Osteoblast (primary cell): ENCODE data around the gene CTDSP1. TPM values are rescaled to one million over a fixed set of nuclear protein-coding genes. Genes with fewer than 3 reads are reported as not detected.

ENCODE experiments used
- DNase-seq: peaks from one replicate; pipeline ENCODE4 v3.0.0; 2011; ENCODE audit warnings: low spot score, mixed read lengths; ENCODE audit not compliant: insufficient read length; ENCODE audit errors: missing footprints
- H2AFZ ChIP-seq: 2 replicates; pipeline ENCODE4 v1.6.0; 2011; ENCODE audit warnings: mild to moderate bottlenecking, low read length
- H3K27ac ChIP-seq: 2 replicates; pipeline ENCODE4 v1.5.1; 2011; ENCODE audit warnings: mild to moderate bottlenecking, low read depth, low read length, moderate library complexity
- H3K27me3 ChIP-seq: 2 replicates; pipeline ENCODE4 v1.6.0; 2012; ENCODE audit warnings: mild to moderate bottlenecking, control low read depth, inconsistent platforms, low read length, moderate library complexity; ENCODE audit not compliant: insufficient read depth
- H3K36me3 ChIP-seq: 2 replicates; pipeline ENCODE4 v1.5.1; 2011; ENCODE audit warnings: mild to moderate bottlenecking, low read length, control low read depth, moderate library complexity; ENCODE audit not compliant: insufficient read depth
- H3K4me1 ChIP-seq: 2 replicates; pipeline ENCODE4 v1.5.1; 2011; ENCODE audit warnings: mild to moderate bottlenecking, low read length, control low read depth, moderate library complexity; ENCODE audit not compliant: insufficient read depth
- H3K4me2 ChIP-seq: 2 replicates; pipeline ENCODE4 v1.6.0; 2011; ENCODE audit warnings: mild to moderate bottlenecking, low read length; ENCODE audit not compliant: insufficient read depth
- H3K4me3 ChIP-seq: fragments of 200-600 bp; sonication (generic); 3 replicates; pipeline ENCODE4 v1.5.1; 2012; ENCODE audit warnings: mild to moderate bottlenecking, low read length, inconsistent platforms; ENCODE audit not compliant: insufficient read depth
- H3K79me2 ChIP-seq: 2 replicates; pipeline ENCODE4 v1.6.0; 2012; ENCODE audit warnings: mild to moderate bottlenecking, low read length, control low read depth, inconsistent platforms; ENCODE audit not compliant: insufficient read depth
- H3K9me3 ChIP-seq: 2 replicates; pipeline ENCODE4 v1.5.1; 2011; ENCODE audit warnings: low read depth, low read length, control low read depth
- H4K20me1 ChIP-seq: 2 replicates; pipeline ENCODE4 v1.6.0; 2012; ENCODE audit warnings: mild to moderate bottlenecking, low read length, control low read depth; ENCODE audit not compliant: insufficient read depth
- total RNA-seq: library from RNA; depleted of rRNA; stranded (reverse); fragments of >200 nt; gene quantifications from 2 replicates; pipeline ENCODE4 v1.2.3, GENCODE V29; 2012
- TF ChIP-seq, protein P1 (sequence below): IDR thresholded peaks from 2 replicates; pipeline ENCODE4 v1.5.1; 2011; ENCODE audit warnings: mild to moderate bottlenecking, low read depth, low read length, moderate library complexity; ENCODE audit errors: extremely low read depth

The CTDSP1 gene
- total RNA-seq, 1 donor, result 71.7 TPM

DNA sequence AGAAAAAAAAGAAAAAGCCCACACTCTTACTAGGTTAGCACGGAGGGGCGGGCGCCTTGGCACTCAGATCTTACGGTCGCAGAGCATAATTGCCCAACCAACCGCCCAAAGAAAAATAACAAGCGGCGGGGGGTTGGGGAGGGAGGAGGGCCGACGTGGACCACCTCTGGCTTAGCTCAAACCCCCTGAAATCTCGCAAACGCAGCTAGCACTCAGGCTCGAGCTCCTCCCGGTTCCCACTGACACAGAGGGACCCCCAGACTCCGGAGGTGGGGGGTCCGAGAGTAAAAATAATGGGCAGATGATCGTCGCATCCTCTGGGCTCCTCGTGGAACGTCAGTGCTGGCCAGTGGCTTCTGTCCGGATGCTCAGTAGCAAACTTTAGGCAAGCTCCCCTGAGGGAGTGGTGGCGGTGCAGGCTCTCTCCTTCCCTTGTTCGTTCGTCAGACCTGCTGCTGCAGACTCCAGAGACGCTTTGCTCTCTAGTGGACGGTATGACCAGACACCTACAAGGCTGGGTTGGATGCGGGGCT lies 31.0 kb upstream of the CTDSP1 start:
- Histone ChIP-seq H4K20me1 (no peaks in the 10 kb centered on the region), H3K4me2 (peak overlapping the region; percentile 58), H3K9me3 (no peaks in the 10 kb centered on the region), H2AFZ (peak overlapping the region; percentile 29), H3K36me3 (no peaks in the 10 kb centered on the region), H3K27me3 (no peaks in the 10 kb centered on the region), H3K4me1 (peaks cover 6% of the 10 kb centered on the region), H3K79me2 (no peaks in the 10 kb centered on the region), H3K4me3 (peak overlapping the region; percentile 37), H3K27ac (no peak overlapping the region)
- peak; percentile 75 for DNase-seq
- TF ChIP-seq, protein P1, sequence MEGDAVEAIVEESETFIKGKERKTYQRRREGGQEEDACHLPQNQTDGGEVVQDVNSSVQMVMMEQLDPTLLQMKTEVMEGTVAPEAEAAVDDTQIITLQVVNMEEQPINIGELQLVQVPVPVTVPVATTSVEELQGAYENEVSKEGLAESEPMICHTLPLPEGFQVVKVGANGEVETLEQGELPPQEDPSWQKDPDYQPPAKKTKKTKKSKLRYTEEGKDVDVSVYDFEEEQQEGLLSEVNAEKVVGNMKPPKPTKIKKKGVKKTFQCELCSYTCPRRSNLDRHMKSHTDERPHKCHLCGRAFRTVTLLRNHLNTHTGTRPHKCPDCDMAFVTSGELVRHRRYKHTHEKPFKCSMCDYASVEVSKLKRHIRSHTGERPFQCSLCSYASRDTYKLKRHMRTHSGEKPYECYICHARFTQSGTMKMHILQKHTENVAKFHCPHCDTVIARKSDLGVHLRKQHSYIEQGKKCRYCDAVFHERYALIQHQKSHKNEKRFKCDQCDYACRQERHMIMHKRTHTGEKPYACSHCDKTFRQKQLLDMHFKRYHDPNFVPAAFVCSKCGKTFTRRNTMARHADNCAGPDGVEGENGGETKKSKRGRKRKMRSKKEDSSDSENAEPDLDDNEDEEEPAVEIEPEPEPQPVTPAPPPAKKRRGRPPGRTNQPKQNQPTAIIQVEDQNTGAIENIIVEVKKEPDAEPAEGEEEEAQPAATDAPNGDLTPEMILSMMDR, result peak; percentile 16

DNA sequence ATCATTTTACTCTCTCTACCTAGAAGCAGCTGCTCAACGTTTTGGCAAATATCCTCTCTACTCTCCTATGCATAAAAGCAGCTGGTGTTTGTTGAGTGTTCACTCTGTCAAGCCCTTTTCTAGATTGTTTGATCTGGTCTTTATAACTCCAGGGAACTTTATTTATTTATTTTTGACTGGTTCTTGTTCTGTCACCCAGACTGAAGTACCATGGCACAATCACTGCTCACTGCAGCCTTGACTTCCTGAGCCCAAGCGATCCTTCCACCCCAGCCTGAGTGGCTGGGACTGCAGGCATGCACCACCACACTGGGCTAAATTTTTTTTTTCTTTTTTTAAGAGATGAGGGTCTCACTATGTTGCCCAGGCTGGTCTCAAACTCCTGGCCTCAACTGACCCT lies 30.3 kb upstream of the CTDSP1 start:
- Histone ChIP-seq H3K4me1 (peaks cover 6% of the 10 kb centered on the region), H2AFZ (no peak overlapping the region), H3K4me3 (no peak overlapping the region), H4K20me1 (no peaks in the 10 kb centered on the region), H3K27ac (no peak overlapping the region), H3K4me2 (no peak overlapping the region), H3K36me3 (no peaks in the 10 kb centered on the region), H3K9me3 (no peaks in the 10 kb centered on the region), H3K79me2 (no peaks in the 10 kb centered on the region), H3K27me3 (no peaks in the 10 kb centered on the region)
- DNase-seq, result peak; percentile 22
- TF ChIP-seq, protein P1, result no peak

DNA sequence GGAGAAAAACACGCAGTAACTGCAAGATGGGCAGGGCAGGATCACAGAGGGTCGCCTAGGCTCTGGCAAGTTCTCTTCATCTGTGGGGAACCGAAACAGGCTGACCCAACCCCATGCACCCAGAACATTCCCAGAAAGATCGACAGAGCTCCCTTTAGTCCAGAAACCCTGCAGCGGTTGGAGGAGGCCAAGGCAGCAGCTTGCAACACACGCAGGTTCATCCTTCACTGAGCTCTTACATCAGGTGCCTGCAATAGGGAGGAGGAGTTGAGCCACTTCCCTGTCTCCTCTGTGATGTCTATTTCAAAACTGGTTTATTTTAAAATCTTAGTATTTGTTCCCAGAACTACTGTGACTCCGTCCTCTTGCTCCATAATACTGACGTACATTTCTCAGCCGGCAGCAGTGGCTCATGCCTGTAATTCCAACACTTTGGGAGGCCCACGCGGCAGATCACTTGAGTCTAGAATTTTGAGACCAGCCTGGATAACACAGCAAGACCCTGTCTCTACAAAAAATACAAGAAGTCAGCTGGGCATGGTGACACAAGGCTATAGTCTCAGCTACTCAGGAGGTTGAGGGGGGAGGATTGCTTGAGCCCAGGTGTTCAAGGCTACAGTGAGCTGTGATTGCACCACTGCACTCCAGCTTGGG lies 29.1 kb upstream of the CTDSP1 start:
- H3K4me2 ChIP-seq, result no peak overlapping the region

DNA sequence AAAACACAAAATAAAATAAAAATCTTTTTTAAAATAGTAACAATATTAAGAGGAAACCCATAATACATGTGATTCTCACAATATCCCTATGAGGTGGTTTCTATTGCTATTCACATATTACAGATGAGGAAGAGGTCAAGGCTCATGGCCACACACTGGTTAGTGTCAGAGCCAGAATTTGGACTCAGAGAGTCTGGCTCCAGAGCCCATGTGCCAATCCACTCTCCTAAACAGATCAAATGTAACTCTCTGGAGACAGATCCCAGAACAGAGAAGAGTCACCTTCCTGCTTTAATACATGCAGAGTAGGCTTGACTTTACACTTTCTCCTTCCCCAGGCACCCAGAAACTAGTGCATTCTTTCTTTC lies 27.7 kb upstream of the CTDSP1 start:
- TF ChIP-seq, protein P1, result no peak
- Histone ChIP-seq H3K79me2 (no peaks in the 10 kb centered on the region), H3K9me3 (no peaks in the 10 kb centered on the region), H4K20me1 (no peaks in the 10 kb centered on the region), H3K27me3 (no peaks in the 10 kb centered on the region), H3K4me3 (no peak overlapping the region), H3K4me2 (no peak overlapping the region), H3K27ac (no peak overlapping the region), H3K4me1 (peaks cover 6% of the 10 kb centered on the region), H2AFZ (no peak overlapping the region), H3K36me3 (no peaks in the 10 kb centered on the region)
- no peak for DNase-seq

More for the DNA sequence above, 29.1 kb upstream of the CTDSP1 start:
- DNase-seq, result peak; percentile 77
- no peak overlapping the region for H3K4me3 ChIP-seq
- peak overlapping the region; percentile 48 for H3K27ac ChIP-seq
- H2AFZ ChIP-seq, result no peak overlapping the region
- peaks cover 6% of the 10 kb centered on the region for H3K4me1 ChIP-seq
- H4K20me1 ChIP-seq, result no peaks in the 10 kb centered on the region
- H3K9me3 ChIP-seq, result no peaks in the 10 kb centered on the region
- no peaks in the 10 kb centered on the region for H3K79me2 ChIP-seq
- TF ChIP-seq, protein P1, result no peak
- H3K27me3 ChIP-seq, result no peaks in the 10 kb centered on the region
- no peaks in the 10 kb centered on the region for H3K36me3 ChIP-seq
